GM12892 (cell line): ENCODE results near the gene LIMS2.

ENCODE experiments used
- POLR2A ChIP-seq: IDR thresholded peaks from 2 replicates; pipeline ENCODE4 v1.6.1; 2011; ENCODE audit warnings: low read depth, low read length, control low read depth
- POLR2AphosphoS5 ChIP-seq: IDR thresholded peaks from 2 replicates; pipeline ENCODE4 v1.6.1; 2011; ENCODE audit warnings: low read depth, low read length, control low read depth
- TAF1 ChIP-seq: IDR thresholded peaks from 2 replicates; pipeline ENCODE4 v1.6.1; 2011; ENCODE audit warnings: low read depth, mild to moderate bottlenecking, control low read depth, low read length, borderline replicate concordance

DNA sequence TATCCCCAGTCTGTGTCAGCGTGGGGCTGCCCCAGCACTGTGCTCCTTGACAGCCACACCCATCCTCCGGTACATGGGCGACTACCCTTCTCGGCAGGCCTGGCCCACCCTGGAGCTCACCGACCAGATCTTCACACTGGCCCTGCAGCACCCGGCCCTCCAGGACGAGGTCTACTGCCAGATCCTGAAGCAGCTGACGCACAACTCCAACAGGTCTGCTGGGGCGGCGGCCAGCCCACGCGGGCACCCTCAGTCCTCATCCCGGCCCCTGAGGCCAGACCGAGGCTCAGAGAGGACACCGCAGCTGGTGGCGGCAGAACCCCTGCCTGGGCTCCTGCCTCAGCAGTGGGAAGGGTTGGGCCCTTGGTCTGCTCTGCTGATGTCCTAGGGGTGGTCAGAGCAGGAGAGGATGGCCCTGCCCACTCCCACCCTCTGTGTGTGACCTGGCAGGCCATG is 43.8 kb downstream of the LIMS2 start:
- no peak for TF ChIP-seq POLR2A
- no peak for TF ChIP-seq POLR2AphosphoS5
- no peak for TF ChIP-seq TAF1
